GM21619 (cell line): ENCODE measurements around the gene SSH2.
A peak's percentile ranks its signal among the peaks of the same experiment; 100 is the strongest.

ENCODE experiments used
- ATAC-seq: cut with Tn5 transposase; IDR thresholded peaks from one replicate; pipeline ENCODE4 v1.9.1; 2021; ENCODE audit not compliant: unreplicated experiment

The SSH2 gene

GRCh38 chr17:29593591-29594518 lies 336.2 kb downstream of the SSH2 start:
- no peak for ATAC-seq

GRCh38 chr17:29592850-29593551 lies 337.0 kb downstream of the SSH2 start, which contains the start of gene ANKRD13B:
TSS of gene ANKRD13B (plus strand) at chr17:29593132. CDS start at chr17:29593622, 490 bp downstream.
- no peak for ATAC-seq

- no peak for ATAC-seq
Observed at GRCh38 chr17:29591737-29592608, 338.1 kb downstream of the SSH2 start.

- ATAC-seq: no peak
Observed at GRCh38 chr17:29591146-29591736, 338.8 kb downstream of the SSH2 start.

GRCh38 chr17:29590411-29591145 lies 339.4 kb downstream of the SSH2 start:
- ATAC-seq: no peak

GRCh38 chr17:29589524-29590410 lies 340.3 kb downstream of the SSH2 start, which contains the start of gene GIT1:
TSS of gene GIT1 (minus strand) at chr17:29589648. CDS start at chr17:29589378, 270 bp downstream.
- ATAC-seq: peak; percentile 40

- peak; percentile 24 for ATAC-seq
Observed at GRCh38 chr17:29588562-29589411, 341.2 kb downstream of the SSH2 start.

GRCh38 chr17:29588017-29588561 lies 341.9 kb downstream of the SSH2 start:
- no peak for ATAC-seq

- ATAC-seq: no peak
Observed at GRCh38 chr17:29587591-29587990, 342.4 kb downstream of the SSH2 start.

- ATAC-seq: no peak
Observed at GRCh38 chr17:29586676-29587469, 343.2 kb downstream of the SSH2 start.

GRCh38 chr17:29585080-29585751 lies 344.8 kb downstream of the SSH2 start:
- no peak for ATAC-seq

- ATAC-seq: no peak
Observed at GRCh38 chr17:29584452-29585079, 345.5 kb downstream of the SSH2 start.

GRCh38 chr17:29583324-29584248 lies 346.4 kb downstream of the SSH2 start:
- ATAC-seq: no peak

- no peak for ATAC-seq
Observed at GRCh38 chr17:29582772-29583171, 347.3 kb downstream of the SSH2 start.
